Hepatic stellate cell (primary cell): ENCODE measurements around the gene NDST3.
A peak's percentile ranks its signal among the peaks of the same experiment; 100 is the strongest.
"Not testable (repeated sequence)": the region's sequence is repeated elsewhere in the genome, so short reads cannot be mapped to it uniquely, and the experiment has no call there.

Experiments used
- DNase-seq: peaks from one replicate; pipeline ENCODE4 v3.0.0; 2011; ENCODE audit warnings: low spot score

The NDST3 gene

DNA sequence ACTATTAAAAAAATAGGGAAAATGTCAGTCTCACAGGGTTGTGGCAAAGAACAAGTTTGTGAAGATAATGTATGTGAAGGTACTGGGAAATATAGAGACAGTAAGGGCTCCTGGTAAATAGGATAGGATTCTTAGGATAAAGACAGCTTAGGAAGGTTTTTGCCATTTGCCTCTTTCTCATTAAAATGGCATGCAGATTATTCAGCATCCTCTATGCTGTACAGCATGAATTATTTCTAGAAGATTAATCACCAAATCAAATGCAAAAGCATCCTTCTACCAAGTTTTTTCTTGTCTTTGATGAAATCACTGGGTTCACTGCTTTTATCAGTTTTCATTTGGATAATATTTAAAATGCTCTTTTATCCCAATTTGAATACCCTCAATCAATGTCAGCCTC lies 142.8 kb downstream of the NDST3 start:
- DNase-seq, result no peak

DNA sequence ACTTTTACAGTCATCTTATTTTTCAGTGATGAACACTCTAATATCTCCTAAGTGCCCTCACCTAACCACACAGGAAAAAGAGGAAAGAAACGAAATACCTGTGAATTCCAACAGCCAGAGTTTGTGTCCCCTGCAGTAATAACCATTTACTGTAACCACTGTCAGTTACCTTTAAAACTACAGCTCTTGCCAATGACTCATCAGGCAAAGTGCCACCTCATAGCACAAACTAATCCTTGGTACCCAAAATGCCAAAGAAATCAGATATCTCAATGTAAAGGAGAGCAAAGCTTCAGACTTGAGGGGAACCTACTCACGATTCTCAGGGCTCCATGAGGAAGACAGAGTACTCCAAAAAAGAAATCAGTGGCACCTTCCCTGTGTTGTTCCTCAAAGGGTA lies 146.5 kb downstream of the NDST3 start:
- no peak for DNase-seq

GRCh38 chr4:118190903-118191302 lies 156.6 kb downstream of the NDST3 start:
- no peak for DNase-seq

GRCh38 chr4:118193421-118193820 lies 159.1 kb downstream of the NDST3 start:
- no peak for DNase-seq

- no peak for DNase-seq
Observed at GRCh38 chr4:118206627-118207026, 172.3 kb downstream of the NDST3 start.

DNA sequence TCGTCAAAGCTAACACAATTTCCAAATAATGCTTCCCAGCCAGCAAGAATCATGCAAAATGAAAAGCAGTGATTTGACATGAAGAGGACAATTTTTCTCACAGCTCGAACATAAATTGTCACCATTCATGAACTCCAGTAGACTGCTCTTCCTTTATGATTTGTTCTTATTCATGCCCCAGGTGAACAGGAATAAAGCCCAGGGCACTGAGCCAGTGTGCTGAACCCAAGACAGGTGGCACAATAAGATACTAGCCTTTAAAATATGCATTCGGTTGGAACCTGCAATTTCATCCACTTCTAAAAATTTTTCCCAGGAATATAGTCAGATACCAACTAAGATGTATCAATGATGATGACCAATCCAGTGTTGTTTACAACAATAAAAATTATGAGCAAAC lies 178.8 kb downstream of the NDST3 start:
- no peak for DNase-seq

GRCh38 chr4:118215826-118216225 lies 181.5 kb downstream of the NDST3 start:
- no peak for DNase-seq

DNA sequence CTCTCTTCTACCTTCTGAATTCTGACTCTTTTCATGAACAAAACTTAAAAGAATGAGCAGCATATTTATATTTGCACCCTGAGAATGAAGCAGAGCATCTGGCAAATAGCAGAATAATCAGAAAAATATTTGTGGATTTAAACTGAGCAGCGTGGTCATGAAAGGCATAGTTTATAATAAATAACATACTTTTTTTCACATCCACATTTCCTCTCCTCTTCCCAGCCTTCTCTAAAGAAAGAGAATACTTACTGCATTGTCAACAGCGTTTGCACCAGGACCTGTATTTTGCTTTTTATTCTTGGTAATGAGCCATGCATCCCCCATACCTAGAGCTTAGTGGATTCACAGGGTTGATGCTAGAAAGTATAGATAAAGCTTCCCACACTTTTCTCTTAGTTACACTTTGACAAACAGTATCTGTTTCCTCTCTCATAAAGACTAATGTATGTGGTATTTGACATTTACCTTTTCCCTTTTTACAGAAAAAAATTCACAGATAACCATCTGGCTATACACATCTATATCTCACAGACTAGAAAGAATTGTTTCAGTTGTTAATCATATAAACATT lies 187.0 kb downstream of the NDST3 start:
- DNase-seq, result no peak

DNA sequence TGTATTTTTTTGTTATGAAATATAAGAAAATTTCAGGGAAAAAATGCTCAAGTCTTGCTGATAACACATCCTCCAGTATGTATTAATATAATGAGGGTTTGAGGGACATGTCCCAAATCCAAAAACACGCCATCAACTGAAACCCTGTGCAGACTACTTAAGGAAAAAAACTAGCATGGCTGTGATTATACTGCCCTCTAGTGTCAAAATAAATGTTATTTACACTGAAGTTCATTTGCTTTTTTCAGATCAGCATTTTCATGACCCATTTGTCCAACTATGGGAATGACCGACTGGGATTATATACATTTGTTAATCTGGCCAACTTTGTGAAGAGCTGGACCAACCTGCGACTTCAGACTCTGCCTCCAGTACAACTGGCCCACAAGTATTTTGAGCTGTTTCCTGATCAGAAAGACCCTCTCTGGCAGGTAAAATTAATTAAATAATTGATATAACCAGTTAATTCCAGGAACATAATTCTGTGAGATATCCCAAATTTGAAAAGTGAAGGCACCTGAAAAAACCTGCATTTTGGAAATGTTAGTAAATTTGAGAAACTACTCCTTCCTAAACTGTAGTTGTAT lies 190.1 kb downstream of the NDST3 start:
- peak; percentile 8 for DNase-seq

- DNase-seq, result no peak
Observed at GRCh38 chr4:118225511-118225910, 191.2 kb downstream of the NDST3 start.

DNA sequence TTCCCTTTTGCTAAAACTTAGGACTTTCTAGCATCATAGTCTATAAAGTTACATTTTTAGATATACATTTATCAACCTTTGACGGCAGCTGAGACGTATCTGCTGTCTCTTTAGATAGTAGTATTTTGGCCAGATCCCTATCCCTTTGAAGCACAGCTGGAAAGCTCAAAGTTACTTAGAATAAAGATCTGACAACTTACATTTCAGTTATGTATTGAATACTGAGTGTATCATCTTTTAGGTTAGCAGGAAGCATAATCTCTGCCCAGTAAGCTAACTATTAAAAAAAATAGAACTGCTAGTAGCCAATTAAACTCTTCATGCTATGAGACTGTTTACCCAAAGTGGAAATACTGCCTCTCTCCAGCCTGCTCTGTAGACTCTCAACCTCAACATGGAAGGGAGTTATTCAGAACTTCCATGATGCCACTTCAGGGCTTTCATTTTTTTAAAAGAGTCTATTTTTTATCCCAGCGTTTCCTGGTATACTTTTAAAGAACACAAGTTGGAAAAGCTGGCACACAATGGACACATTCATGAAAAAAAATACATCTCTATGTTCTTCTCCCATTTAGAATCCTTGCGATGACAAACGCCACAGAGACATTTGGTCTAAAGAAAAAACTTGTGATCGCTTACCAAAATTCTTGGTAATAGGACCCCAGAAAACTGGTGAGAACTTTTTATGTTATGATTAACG lies 192.2 kb downstream of the NDST3 start:
- DNase-seq, result no peak

- DNase-seq, result no peak
Observed at GRCh38 chr4:118235566-118236120, 201.4 kb downstream of the NDST3 start.

- DNase-seq, result no peak
Observed at GRCh38 chr4:118237531-118237930, 203.2 kb downstream of the NDST3 start.

DNA sequence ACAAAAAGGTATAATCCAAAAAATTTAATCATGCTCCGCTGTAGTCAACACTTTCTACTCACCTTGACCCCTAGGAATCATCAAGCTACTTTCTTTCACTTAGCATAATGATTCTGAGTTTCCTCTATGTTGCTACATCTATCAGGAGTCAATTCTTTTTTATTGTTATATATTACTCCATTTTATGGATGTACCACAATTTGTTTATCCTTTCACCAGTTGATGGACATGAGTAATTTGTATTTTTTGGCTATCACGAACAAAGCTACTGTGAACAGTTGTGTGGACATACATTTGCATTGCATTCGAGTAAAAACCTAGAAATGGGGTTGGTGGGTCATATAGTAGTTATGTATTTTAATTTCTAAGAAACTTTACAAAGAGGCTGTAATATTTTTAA lies 215.6 kb downstream of the NDST3 start:
- DNase-seq, result no peak

GRCh38 chr4:118254368-118254767 lies 220.1 kb downstream of the NDST3 start:
- DNase-seq, result no peak

- no peak for DNase-seq
Observed at GRCh38 chr4:118259111-118259510, 224.8 kb downstream of the NDST3 start.

GRCh38 chr4:118260309-118260708 lies 226.0 kb downstream of the NDST3 start:
- no peak for DNase-seq

- DNase-seq, result no peak
Observed at GRCh38 chr4:118264096-118264495, 229.8 kb downstream of the NDST3 start.

DNA sequence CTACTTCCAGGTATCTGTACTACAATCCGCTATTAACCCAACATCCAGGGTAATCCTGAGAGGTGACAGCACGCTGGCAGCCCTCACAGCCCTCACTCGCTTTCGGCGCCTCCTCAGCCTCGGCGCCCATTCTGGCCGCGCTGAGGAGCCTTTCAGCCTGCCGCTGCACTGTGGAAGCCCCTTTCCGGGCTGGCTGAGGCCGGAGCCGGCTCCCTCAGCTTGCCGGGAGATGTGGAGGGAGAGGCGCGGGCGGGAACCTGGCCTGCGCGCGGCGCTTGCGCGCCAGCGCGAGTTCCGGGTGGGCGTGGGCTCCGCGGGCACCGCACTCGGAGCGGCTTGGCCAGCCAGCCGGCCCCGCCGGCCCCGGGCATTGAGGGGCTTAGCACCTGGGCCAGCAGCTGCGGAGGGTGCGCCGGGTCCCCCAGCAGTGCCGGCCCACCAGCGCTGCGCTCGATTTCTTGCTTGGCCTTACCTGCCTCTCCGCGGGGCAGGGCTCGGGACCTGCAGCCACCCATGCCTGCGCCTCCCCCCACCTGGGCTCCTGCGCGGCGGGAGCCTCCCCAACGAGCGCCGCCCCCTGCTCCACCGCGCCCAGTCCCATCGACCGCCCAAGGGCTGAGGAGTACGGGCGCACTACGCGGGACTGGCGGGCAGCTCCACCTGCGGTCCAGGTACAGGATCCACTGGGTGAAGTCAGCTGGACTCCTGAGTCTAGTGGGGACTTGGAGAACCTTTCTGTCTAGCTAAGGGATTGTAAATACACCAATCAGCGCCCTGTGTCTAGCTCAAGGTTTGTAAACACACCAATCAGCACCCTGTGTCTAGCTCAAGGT lies 231.2 kb downstream of the NDST3 start:
- no peak for DNase-seq

DNA sequence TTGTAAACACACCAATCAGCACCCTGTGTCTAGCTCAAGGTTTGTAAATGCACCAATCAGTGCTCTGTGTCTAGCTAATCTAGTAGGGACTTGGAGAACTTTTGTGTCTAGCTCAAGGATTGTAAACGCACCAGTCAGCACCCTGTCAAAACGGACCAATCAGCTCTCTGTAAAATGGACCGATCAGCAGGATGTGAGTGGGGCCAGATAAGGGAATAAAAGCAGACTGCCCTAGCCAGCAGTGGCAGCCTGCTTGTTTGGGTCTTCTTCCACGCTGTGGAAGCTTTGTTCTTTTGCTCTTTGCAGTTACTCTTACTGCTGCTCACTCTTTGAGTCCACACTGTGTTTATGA lies 231.8 kb downstream of the NDST3 start:
- not testable (repeated sequence) for DNase-seq

- DNase-seq, result no peak
Observed at GRCh38 chr4:118268780-118269179, 234.5 kb downstream of the NDST3 start.

- no peak for DNase-seq
Observed at GRCh38 chr4:118270492-118270891, 236.2 kb downstream of the NDST3 start.

- no peak for DNase-seq
Observed at GRCh38 chr4:118271788-118272187, 237.5 kb downstream of the NDST3 start.
